Activated T-cell treated with anti-CD3 and anti-CD28 coated beads, Interleukin-2, amount 50 U/mL, for 72 hours (primary cell): ENCODE data around the gene MUC5AC. TPM values are rescaled to one million over a fixed set of nuclear protein-coding genes. Genes with fewer than 3 reads are reported as not detected.
A peak's percentile ranks its signal among the peaks of the same experiment; 100 is the strongest.

Experiments
- ATAC-seq, 2 donors: fragments of 150-1000 bp; cut with Tn5 transposase; replicated peaks in 1 of 2; 2 replicates each; pipeline ENCODE4 v1.10.0; 2021; ENCODE audit warnings: moderate library complexity in 2 of 2, mild to moderate bottlenecking in 1 of 2
- DNase-seq, 2 donors: peaks; one replicate each; pipeline ENCODE4 v3.0.0; 2021 to 2022; ENCODE audit warnings: mixed read lengths in 1 of 2
- H3K27ac Mint-ChIP-seq: one replicate; pipeline ENCODE4 v1.8.0; 2022; ENCODE audit warnings: mild to moderate bottlenecking, moderate library complexity, mixed read lengths
- H3K27me3 Mint-ChIP-seq: one replicate; pipeline ENCODE4 v1.8.0; 2022; ENCODE audit warnings: low read depth, mixed read lengths
- H3K36me3 Mint-ChIP-seq, 2 donors: one replicate each; pipeline ENCODE4 v1.8.0; 2022; ENCODE audit warnings: mixed read lengths in 2 of 2, mild to moderate bottlenecking in 1 of 2; ENCODE audit not compliant: insufficient read depth in 2 of 2
- H3K4me1 Mint-ChIP-seq: one replicate; pipeline ENCODE4 v1.8.0; 2022; ENCODE audit warnings: low read depth, mixed read lengths
- H3K4me3 Mint-ChIP-seq, 2 donors: one replicate each; pipeline ENCODE4 v1.8.0; 2022; ENCODE audit warnings: mild to moderate bottlenecking in 2 of 2, mixed read lengths in 2 of 2, moderate library complexity in 2 of 2
- H3K9me3 Mint-ChIP-seq, 2 donors: one replicate each; pipeline ENCODE4 v1.8.0; 2022; ENCODE audit warnings: mixed read lengths in 2 of 2
- total RNA-seq, 2 donors: library from RNA; stranded (reverse); gene quantifications; one replicate each; pipeline ENCODE4 v1.2.3, GENCODE V29; 2022

MUC5AC gene
- total RNA-seq, 2 donors from 2014 or later, result not detected

DNA sequence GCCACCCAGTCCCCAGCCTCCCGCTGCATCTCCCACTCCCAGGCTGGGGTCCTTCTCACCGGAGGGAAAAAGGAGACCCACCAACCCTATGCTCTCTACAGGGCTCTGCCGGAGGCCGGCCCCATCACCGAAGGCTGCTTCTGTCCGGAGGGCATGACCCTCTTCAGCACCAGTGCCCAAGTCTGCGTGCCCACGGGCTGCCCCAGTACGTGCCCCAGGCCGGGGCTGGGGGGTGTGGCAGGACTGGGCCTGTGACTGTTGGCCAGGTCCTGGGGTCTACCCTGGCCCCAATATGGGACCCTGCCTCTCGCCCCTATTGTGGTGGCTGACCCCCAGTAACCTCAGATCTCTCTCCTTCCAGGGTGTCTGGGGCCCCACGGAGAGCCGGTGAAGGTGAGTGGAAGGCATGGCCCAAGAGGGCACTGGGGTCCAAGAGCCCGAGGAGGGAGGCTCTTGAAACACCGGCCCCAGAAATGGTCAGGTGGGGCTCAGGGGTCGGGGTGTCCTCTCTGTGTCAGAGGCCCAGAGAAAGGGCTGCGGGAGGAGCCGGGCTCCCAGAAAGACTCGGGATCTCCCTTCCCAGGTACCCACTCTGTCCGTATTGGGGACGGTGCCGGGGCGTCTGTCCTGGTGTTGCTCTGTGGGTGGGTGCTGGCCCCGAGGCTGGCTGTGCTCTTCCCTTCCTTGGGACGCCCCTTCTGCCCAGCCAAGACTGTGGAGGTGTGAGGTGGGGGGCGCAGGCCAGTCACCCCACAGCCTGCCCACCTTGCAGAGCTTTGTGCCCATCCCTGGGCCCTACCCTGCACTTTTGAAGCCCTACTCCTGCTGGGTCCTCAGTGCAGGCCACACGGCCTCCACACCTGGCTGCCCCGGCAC, 39.0 kb downstream of the MUC5AC start:
- Mint-ChIP-seq H3K9me3 (no peaks in the 10 kb centered on the region), H3K4me1 (no peaks in the 10 kb centered on the region), H3K27me3 (no peaks in the 10 kb centered on the region), H3K4me3 (no peak overlapping the region), H3K27ac (no peak overlapping the region), H3K36me3 (no peaks in the 10 kb centered on the region)
- DNase-seq, result no peak
- ATAC-seq, result no peak

DNA sequence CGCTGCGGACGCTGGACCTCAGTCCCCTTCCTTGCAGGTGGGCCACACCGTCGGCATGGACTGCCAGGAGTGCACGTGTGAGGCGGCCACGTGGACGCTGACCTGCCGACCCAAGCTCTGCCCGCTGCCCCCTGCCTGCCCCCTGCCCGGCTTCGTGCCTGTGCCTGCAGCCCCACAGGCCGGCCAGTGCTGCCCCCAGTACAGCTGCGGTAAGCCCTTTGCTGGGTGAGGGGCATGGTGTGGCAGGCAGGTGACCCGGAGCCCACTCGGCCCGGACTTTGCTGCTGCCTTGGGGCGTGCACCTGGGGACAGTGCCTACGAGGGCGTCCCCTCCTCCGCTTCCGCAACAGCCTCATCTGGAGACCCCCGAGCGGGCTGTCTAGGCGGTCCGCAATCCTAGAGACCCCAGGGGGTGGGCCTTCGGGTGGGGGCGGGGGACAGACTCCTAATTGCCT, 39.7 kb downstream of the MUC5AC start:
- H3K4me3 Mint-ChIP-seq, result no peak overlapping the region
- H3K4me1 Mint-ChIP-seq, result no peaks in the 10 kb centered on the region
- no peaks in the 10 kb centered on the region for H3K27me3 Mint-ChIP-seq
- no peak overlapping the region for H3K27ac Mint-ChIP-seq
- H3K36me3 Mint-ChIP-seq, result no peaks in the 10 kb centered on the region
- no peaks in the 10 kb centered on the region for H3K9me3 Mint-ChIP-seq
- ATAC-seq (no peak), DNase-seq (no peak)

DNA sequence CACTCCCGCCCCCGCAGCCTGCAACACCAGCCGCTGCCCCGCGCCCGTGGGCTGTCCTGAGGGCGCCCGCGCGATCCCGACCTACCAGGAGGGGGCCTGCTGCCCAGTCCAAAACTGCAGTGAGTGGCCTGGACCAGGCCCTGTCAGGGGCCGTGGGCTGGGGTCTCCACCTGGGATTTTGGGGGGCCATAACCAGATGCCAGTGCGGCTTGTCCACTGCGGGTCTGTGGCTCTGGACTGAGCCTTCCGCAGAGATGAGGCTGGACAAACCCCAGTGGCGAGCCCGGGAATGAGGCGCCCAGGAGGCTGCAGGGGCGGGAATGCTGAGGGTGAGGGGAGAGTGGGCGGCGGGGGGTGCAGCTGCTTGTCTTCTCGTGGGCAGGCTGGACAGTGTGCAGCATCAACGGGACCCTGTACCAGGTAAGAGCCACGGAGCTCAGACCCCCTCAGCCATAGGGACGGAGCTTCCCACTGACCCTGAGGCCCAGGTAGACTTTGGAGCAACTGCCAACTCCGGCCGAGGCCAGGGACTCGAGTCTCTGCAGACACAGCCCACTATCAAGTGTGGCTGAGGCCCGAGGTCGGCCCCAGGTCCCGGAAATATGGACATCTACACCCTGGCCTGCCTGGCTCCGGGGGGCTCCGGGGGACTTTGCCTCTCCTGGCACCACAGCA, 40.3 kb downstream of the MUC5AC start:
- ATAC-seq, result no peak
- DNase-seq, result peak in 1 of 2 donors; percentile 0
- Mint-ChIP-seq H3K4me3 (no peak overlapping the region), H3K4me1 (no peaks in the 10 kb centered on the region), H3K27ac (no peak overlapping the region), H3K27me3 (no peaks in the 10 kb centered on the region), H3K9me3 (no peaks in the 10 kb centered on the region), H3K36me3 (no peaks in the 10 kb centered on the region)

DNA sequence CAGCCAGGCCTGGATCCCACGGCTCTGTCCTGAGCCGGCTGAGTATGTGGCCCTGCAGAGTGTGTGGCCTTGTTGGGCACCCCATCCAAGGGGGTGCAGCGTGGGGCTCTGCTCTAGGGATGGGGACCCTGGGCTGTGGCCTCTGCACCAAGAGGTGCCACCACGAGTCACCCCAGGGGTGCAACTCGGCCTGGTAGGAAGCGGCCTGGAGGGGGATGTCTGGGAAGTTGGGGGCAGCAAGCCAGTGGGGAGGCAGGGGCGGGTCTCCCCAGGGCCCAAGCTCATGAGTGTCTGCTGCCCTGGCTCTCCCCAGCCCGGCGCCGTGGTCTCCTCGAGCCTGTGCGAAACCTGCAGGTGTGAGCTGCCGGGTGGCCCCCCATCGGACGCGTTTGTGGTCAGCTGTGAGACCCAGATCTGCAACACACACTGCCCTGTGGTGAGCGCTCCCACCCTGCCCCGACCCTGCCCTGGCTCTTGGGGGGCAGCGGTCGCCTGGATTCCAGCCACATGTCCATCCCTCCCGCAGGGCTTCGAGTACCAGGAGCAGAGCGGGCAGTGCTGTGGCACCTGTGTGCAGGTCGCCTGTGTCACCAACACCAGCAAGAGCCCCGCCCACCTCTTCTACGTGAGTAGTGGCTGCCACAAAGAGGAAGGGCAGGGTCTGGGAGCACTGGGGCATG, 40.9 kb downstream of the MUC5AC start:
- Mint-ChIP-seq H3K27ac (no peak overlapping the region), H3K27me3 (no peaks in the 10 kb centered on the region), H3K36me3 (no peaks in the 10 kb centered on the region), H3K9me3 (no peaks in the 10 kb centered on the region), H3K4me1 (no peaks in the 10 kb centered on the region), H3K4me3 (no peak overlapping the region)
- DNase-seq, result peak in 1 of 2 donors; percentile 0
- ATAC-seq, result no peak

DNA sequence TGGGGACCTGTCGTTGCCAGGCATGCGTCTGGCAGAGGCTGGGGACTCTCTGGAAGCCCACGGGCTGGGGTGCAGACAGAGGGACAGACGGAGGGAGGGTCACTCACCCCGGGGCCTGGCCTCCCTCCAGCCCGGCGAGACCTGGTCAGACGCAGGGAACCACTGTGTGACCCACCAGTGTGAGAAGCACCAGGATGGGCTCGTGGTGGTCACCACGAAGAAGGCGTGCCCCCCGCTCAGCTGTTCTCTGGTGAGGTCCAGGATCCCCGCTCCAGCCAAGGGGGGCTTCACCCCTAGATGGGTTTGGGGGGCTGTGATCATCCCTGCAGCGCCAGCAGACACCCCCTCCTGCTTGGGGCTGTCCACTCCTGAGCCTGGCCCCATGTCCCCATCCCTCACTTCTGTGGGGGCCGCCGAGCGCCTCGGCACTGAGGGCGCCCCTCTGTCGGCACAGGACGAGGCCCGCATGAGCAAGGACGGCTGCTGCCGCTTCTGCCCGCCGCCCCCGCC, 41.5 kb downstream of the MUC5AC start:
- Mint-ChIP-seq H3K36me3 (no peaks in the 10 kb centered on the region), H3K27me3 (no peaks in the 10 kb centered on the region), H3K9me3 (no peaks in the 10 kb centered on the region), H3K27ac (no peak overlapping the region), H3K4me3 (no peak overlapping the region), H3K4me1 (no peaks in the 10 kb centered on the region)
- ATAC-seq, result no peak
- peak in 1 of 2 donors; percentile 0 for DNase-seq

DNA sequence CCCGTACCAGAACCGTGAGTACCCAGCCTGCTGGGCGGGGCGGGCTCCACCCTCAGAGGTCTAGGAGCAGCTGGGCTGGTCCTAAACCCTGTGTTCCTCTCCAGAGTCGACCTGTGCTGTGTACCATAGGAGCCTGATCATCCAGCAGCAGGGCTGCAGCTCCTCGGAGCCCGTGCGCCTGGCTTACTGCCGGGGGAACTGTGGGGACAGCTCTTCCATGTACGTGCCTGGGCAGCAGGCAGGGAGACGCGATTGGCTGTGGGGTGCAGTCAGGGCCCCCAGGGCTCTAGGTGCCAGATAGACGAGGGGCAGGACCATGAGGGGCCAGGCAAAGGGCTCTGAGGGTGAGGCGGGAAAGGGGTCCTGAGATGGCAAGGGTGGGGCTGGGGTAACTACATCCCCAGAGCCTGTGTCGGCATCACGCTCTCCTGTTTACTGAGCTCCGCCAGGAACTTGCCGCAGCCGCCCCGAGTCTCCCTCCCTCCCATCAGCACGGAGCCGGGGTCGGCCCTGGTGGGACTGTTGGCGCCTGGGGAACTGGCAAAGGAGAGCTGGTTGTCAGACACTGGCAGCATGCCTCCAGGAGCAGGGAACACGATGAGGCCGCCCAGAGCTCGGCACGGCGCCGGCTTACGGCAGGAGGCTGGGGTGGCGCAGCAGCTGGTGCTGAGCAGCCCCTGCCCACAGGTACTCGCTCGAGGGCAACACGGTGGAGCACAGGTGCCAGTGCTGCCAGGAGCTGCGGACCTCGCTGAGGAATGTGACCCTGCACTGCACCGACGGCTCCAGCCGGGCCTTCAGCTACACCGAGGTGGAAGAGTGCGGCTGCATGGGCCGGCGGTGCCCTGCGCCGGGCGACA, 42.2 kb downstream of the MUC5AC start:
- H3K9me3 Mint-ChIP-seq, result no peaks in the 10 kb centered on the region
- no peaks in the 10 kb centered on the region for H3K27me3 Mint-ChIP-seq
- no peaks in the 10 kb centered on the region for H3K4me1 Mint-ChIP-seq
- H3K36me3 Mint-ChIP-seq, result no peaks in the 10 kb centered on the region
- peak in 1 of 2 donors; percentile 0 for DNase-seq
- no peak for ATAC-seq
- no peak overlapping the region for H3K4me3 Mint-ChIP-seq
- H3K27ac Mint-ChIP-seq, result no peak overlapping the region

DNA sequence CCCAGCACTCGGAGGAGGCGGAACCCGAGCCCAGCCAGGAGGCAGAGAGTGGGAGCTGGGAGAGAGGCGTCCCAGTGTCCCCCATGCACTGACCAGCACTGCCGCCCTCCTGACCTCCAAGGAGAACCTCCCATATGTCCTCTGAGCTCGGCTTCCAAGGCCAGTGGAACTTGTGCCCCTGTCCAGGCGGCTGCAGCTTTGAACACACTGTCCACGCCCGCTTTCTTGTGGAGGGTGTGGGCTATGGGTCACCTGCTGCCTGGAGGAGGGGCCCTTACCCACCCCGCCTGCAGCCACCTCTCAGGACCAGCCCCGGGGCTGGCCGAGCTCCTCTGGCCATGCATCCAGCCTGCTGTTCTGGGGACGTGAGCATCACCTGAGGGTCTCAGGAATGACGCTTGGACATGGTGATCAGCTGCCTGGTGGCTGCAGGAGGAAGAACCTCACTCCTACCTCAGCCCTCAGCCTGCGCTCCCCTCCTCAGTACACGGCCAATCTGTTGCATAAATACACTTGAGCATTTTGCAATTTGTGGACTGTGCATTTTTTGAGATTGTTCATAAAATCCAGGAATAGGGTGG, 42.9 kb downstream of the MUC5AC start:
- Mint-ChIP-seq H3K27ac (no peak overlapping the region), H3K4me1 (no peaks in the 10 kb centered on the region), H3K4me3 (no peak overlapping the region), H3K27me3 (no peaks in the 10 kb centered on the region), H3K36me3 (no peaks in the 10 kb centered on the region), H3K9me3 (no peaks in the 10 kb centered on the region)
- DNase-seq, result peak in 1 of 2 donors; percentile 0
- ATAC-seq, result no peak

DNA sequence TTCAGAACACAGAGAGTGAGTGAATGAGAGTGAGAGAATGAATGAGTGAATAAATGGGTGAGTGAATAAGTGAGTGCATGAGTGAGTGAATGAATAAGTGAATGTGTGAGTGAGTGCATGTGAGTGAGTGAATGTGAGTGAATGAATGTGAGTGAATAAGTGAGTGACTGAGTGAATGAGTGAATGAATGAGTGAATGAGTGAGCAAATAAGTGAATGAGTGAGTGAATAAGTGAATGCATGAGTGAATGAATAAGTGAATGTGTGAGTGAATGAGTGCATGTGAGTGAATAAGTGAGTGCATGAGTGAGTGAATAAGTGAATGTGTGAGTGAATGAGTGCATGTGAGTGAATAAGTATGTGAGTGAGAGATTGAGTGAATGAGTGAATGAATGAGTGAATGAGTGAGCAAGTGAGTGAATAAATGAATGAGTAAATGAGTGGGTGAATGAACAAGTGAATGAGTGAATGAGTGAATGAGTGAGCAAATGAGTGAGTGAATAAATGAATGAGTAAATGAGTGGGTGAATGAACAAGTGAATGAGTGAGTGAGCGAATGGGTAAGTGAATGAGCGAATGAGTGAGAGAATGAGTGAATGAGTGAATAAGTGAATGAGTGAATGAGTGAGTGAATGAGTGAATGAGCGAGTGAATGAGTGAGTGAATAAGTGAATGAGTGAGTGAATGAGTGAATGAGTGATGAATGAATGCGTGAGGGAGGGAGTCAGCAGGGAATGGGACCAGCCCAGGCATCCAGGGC, 43.8 kb downstream of the MUC5AC start:
- Mint-ChIP-seq H3K27ac (no peak overlapping the region), H3K4me1 (no peaks in the 10 kb centered on the region), H3K27me3 (no peaks in the 10 kb centered on the region), H3K9me3 (no peaks in the 10 kb centered on the region), H3K4me3 (no peak overlapping the region), H3K36me3 (no peaks in the 10 kb centered on the region)
- no peak for DNase-seq
- ATAC-seq, result no peak

DNA sequence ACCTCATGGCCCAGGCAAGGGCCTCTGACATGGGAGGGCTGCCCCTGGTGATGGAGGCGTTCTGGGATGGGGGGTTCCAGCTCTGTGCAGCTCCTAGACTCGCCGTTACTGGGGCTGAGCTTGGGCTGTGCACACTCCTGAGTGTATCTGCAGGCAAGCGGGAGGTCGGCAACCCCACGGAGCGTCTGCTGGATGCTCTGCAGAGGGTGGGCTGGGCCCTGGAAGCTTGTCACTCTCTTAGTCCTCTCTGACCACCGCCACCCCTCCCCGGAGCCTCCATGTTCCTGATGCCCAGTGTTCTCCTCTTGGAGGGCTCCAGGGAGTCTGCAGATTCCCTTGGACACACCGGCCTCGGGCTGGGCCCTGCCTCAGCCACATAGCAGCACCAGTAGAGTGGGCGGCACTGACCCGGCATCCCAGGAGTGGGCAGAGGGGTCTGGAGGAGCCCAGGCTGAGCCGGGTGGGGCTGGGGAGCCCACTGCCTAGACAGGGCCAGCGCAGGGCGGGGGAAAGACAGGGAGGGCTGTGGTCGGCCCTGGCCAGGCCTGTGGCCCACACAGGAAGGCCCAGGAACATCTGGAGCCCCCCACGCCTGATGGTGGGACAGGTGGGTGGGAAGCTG, 44.5 kb downstream of the MUC5AC start:
- DNase-seq (peak in 1 of 2 donors; percentile 4), ATAC-seq (peak; percentile 13 to 33)
- no peaks in the 10 kb centered on the region for H3K27me3 Mint-ChIP-seq
- no peaks in the 10 kb centered on the region for H3K4me1 Mint-ChIP-seq
- no peaks in the 10 kb centered on the region for H3K9me3 Mint-ChIP-seq
- H3K36me3 Mint-ChIP-seq, result no peaks in the 10 kb centered on the region
- no peak overlapping the region for H3K27ac Mint-ChIP-seq
- no peak overlapping the region for H3K4me3 Mint-ChIP-seq

DNA sequence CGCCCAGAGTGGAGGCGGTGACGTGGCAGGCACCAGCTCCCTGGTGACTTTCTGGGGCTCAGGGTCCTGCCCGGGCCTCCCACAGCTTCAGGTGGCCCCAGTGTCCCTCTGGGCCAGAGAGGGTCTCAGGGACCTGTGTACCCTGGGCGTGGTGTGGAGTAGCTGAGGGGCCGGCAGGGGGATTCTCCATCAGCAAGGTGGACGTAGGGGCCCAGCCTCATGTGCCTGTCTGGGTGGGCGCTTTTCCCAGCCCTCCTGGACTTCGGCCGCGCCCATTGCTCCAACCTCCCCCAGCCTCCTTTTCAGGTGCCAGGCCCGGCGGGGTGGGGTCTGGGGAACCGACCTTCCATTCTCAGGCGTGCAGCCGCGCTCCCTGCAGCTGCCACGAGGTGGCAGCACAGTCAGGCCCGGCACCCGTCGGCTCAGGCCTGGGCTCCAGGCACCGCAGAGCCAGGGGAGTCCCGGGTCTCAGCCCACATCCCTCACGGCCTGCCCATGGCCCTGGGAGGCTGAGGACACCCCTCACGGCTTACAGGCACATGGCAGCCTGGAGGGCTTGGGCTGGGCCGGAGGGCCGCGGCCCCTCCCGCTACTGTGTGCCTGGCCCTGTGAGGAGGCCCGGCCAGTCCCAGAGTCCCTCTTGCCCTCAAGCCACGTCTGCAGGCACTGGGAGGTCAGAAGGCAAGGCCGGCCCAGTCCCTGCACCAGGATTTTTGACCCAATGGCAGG, 45.2 kb downstream of the MUC5AC start:
- H3K36me3 Mint-ChIP-seq, result no peaks in the 10 kb centered on the region
- ATAC-seq, result peak; percentile 77 to 80
- DNase-seq, result peak; percentile 59 to 73
- no peak overlapping the region for H3K4me3 Mint-ChIP-seq
- H3K27ac Mint-ChIP-seq, result no peak overlapping the region
- no peaks in the 10 kb centered on the region for H3K27me3 Mint-ChIP-seq
- no peaks in the 10 kb centered on the region for H3K4me1 Mint-ChIP-seq
- no peaks in the 10 kb centered on the region for H3K9me3 Mint-ChIP-seq
